Trophoblast cell (in vitro differentiated cells and primary cell): ENCODE results near the gene IL17REL.

Experiments
- DNase-seq, 2 donors: peaks; one replicate each; pipeline ENCODE4 v3.0.0-alpha.2; 2016
- H2AFZ ChIP-seq: 2 replicates; pipeline ENCODE4 v1.6.1; 2013; ENCODE audit warnings: low read length, moderate library complexity, mild to moderate bottlenecking; ENCODE audit not compliant: insufficient read depth, poor library complexity
- H2AK5ac ChIP-seq: 2 replicates; pipeline ENCODE4 v1.6.1; 2013; ENCODE audit warnings: mild to moderate bottlenecking, low read length
- H2BK120ac ChIP-seq: 2 replicates; pipeline ENCODE4 v1.6.1; 2013; ENCODE audit warnings: low read length, mild to moderate bottlenecking, moderate library complexity; ENCODE audit not compliant: insufficient read depth, poor library complexity
- H2BK12ac ChIP-seq: 2 replicates; pipeline ENCODE4 v1.6.1; 2013; ENCODE audit warnings: mild to moderate bottlenecking, low read length, moderate library complexity
- H2BK5ac ChIP-seq: 2 replicates; pipeline ENCODE4 v1.6.1; 2013; ENCODE audit warnings: low read length, low read depth, moderate library complexity, mild to moderate bottlenecking; ENCODE audit not compliant: poor library complexity
- H3K14ac ChIP-seq: 2 replicates; pipeline ENCODE4 v1.6.1; 2013; ENCODE audit warnings: mild to moderate bottlenecking, low read length
- H3K18ac ChIP-seq: 2 replicates; pipeline ENCODE4 v1.6.1; 2013; ENCODE audit warnings: mild to moderate bottlenecking, low read length
- H3K23ac ChIP-seq: 2 replicates; pipeline ENCODE4 v1.6.1; 2013; ENCODE audit warnings: low read length
- H3K27ac ChIP-seq: 2 replicates; pipeline ENCODE4 v1.5.1; 2013; ENCODE audit warnings: low read depth, mild to moderate bottlenecking, inconsistent platforms, low read length, moderate library complexity
- H3K27me3 ChIP-seq: 2 replicates; pipeline ENCODE4 v1.6.1; 2013; ENCODE audit warnings: inconsistent platforms, mild to moderate bottlenecking, low read length, moderate library complexity; ENCODE audit not compliant: insufficient read depth
- H3K36me3 ChIP-seq, 2 experiments: 1 replicate in 1 of 2; 2 replicates in 1 of 2; pipeline ENCODE4 v1.6.1; 2013; ENCODE audit warnings: low read length in 2 of 2, mild to moderate bottlenecking in 2 of 2, moderate library complexity in 1 of 2; ENCODE audit not compliant: insufficient read depth in 2 of 2, control insufficient read depth in 1 of 2
- H3K4ac ChIP-seq: 2 replicates; pipeline ENCODE4 v1.6.1; 2013; ENCODE audit warnings: low read depth, mild to moderate bottlenecking, low read length, moderate library complexity
- H3K4me1 ChIP-seq, 2 experiments: 1 replicate in 1 of 2; 2 replicates in 1 of 2; pipeline ENCODE4 v1.6.1; 2013; ENCODE audit warnings: low read length in 2 of 2, mild to moderate bottlenecking in 2 of 2, moderate library complexity in 1 of 2; ENCODE audit not compliant: insufficient read depth in 2 of 2, control insufficient read depth in 1 of 2
- H3K4me2 ChIP-seq: 2 replicates; pipeline ENCODE4 v1.6.1; 2013; ENCODE audit warnings: inconsistent platforms, mild to moderate bottlenecking, low read length, moderate library complexity
- H3K4me3 ChIP-seq: 2 replicates; pipeline ENCODE4 v1.5.1; 2013; ENCODE audit warnings: mild to moderate bottlenecking, low read depth, low read length, inconsistent platforms
- H3K79me1 ChIP-seq: one replicate; pipeline ENCODE4 v1.6.1; 2013; ENCODE audit warnings: low read length
- H3K79me2 ChIP-seq: 2 replicates; pipeline ENCODE4 v1.6.1; 2013; ENCODE audit warnings: low read length, mild to moderate bottlenecking; ENCODE audit not compliant: control insufficient read depth, insufficient read depth, poor library complexity
- H3K9ac ChIP-seq: 2 replicates; pipeline ENCODE4 v1.6.1; 2013; ENCODE audit warnings: mild to moderate bottlenecking, low read length
- H3K9me3 ChIP-seq: 2 replicates; pipeline ENCODE4 v1.6.1; 2013; ENCODE audit warnings: low read depth, mild to moderate bottlenecking, control low read depth, inconsistent platforms, low read length; ENCODE audit not compliant: insufficient read depth
- H4K12ac ChIP-seq: 2 replicates; pipeline ENCODE4 v1.6.1; 2013; ENCODE audit warnings: low read depth, mild to moderate bottlenecking, low read length, moderate library complexity
- H4K8ac ChIP-seq: 2 replicates; pipeline ENCODE4 v1.6.1; 2013; ENCODE audit warnings: low read depth, mild to moderate bottlenecking, low read length, moderate library complexity
- H4K91ac ChIP-seq: one replicate; pipeline ENCODE4 v1.6.1; 2013; ENCODE audit warnings: low read depth, mild to moderate bottlenecking, low read length, moderate library complexity
- WGBS: extraction: QIAGEN DNeasy Blood & Tissue Kit; methylation state at CpG from one replicate; pipeline ENCODE4 v1.1.7; 2013; ENCODE audit warnings: missing lambda C conversion rate; ENCODE audit not compliant: insufficient read length, insufficient coverage; ENCODE audit errors: extremely low coverage; 5-methylcytosine and 5-hydroxymethylcytosine counted together

The IL17REL gene

GRCh38 chr22:50004918-50005317, 7.6 kb downstream of the IL17REL start:
- Histone ChIP-seq H3K23ac (no peak overlapping the region), H3K14ac (no peak overlapping the region)

GRCh38 chr22:50002791-50003190, 9.8 kb downstream of the IL17REL start:
- no peak overlapping the region for H4K91ac ChIP-seq
- H3K23ac ChIP-seq: no peak overlapping the region
- no peak overlapping the region for H3K4ac ChIP-seq
- H3K27ac ChIP-seq: no peak overlapping the region
- no peak overlapping the region for H3K9ac ChIP-seq
- H3K36me3 ChIP-seq: no peaks in the 10 kb centered on the region
- H2BK120ac ChIP-seq: no peak overlapping the region
- H2AFZ ChIP-seq: no peak overlapping the region
- peaks cover 0 to 3% of the 10 kb centered on the region in 2 experiments for H3K4me1 ChIP-seq
- no peak for DNase-seq
- no peak overlapping the region for H3K14ac ChIP-seq
- H4K8ac ChIP-seq: no peak overlapping the region
- no peaks in the 10 kb centered on the region for H3K79me2 ChIP-seq
- no peak overlapping the region for H2BK12ac ChIP-seq
- no peak overlapping the region for H3K4me2 ChIP-seq
- H4K12ac ChIP-seq: no peak overlapping the region
- WGBS: no CpG with 5 or more reads among the region's 7 CpGs
- no peak overlapping the region for H3K18ac ChIP-seq
- peaks cover 5% of the 10 kb centered on the region for H3K27me3 ChIP-seq
- H2BK5ac ChIP-seq: no peak overlapping the region
- H3K9me3 ChIP-seq: peaks cover 12% of the 10 kb centered on the region
- H3K79me1 ChIP-seq: no peaks in the 10 kb centered on the region
- H2AK5ac ChIP-seq: no peak overlapping the region
- no peak overlapping the region for H3K4me3 ChIP-seq

More at GRCh38 chr22:50004918-50005317, 7.6 kb downstream of the IL17REL start:
- no CpG with 5 or more reads among the region's 4 CpGs for WGBS
- H3K9me3 ChIP-seq: no peaks in the 10 kb centered on the region
- no peak overlapping the region for H2AFZ ChIP-seq
- H3K4me2 ChIP-seq: no peak overlapping the region
- H2BK12ac ChIP-seq: no peak overlapping the region
- no peaks in the 10 kb centered on the region for H3K79me2 ChIP-seq
- no peak overlapping the region for H3K18ac ChIP-seq
- no peaks in the 10 kb centered on the region for H3K36me3 ChIP-seq
- H2BK5ac ChIP-seq: no peak overlapping the region
- peaks cover 3% of the 10 kb centered on the region for H3K27me3 ChIP-seq
- H3K4me1 ChIP-seq: no peaks in the 10 kb centered on the region
- H2AK5ac ChIP-seq: no peak overlapping the region
- no peak overlapping the region for H3K4ac ChIP-seq
- H2BK120ac ChIP-seq: no peak overlapping the region
- no peak overlapping the region for H4K8ac ChIP-seq
- DNase-seq: no peak
- no peak overlapping the region for H3K4me3 ChIP-seq
- no peak overlapping the region for H3K27ac ChIP-seq
- no peak overlapping the region for H4K91ac ChIP-seq
- H3K9ac ChIP-seq: no peak overlapping the region
- no peak overlapping the region for H4K12ac ChIP-seq
- H3K79me1 ChIP-seq: no peaks in the 10 kb centered on the region

DNA sequence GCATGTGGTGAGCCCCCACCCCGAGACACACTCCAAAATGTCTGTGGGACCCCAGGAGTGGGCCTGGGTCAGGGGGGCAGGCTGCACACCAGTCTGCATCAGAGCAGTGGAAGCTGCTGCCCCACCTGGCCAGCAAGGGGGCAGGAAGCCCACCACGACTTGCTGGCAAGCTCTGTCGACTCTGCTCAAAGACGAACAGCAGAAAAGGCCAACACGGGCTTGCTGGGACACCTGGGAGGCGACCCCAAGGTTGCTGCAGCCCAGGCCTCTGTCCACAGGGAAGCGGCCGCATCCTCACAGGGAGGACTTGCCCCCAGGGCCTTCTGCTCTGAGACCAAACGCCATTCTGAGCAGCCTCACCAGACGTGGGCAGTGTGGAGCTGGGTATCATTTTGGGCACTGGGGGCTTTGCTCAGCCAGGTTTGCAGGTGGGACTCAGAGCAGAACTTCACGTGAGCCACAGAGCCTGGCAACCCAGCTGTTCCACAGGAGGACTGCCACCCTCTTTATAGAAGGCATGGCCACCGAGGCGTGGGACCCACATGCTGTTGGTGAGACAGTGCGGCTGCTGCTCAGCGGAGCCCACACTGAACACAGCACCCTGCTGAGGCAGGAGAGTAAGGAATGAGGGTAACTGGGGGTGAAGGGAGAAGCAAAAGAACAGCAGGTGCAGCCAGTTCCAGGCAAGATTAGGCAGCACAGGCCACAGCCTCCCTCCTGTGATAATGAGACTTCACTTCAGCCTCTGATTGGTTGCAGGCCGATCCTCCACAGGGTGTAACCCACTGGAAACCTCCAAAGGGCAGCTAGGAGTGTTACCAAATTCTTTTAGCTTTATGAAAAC, 11.0 kb downstream of the IL17REL start:
- peaks cover 5% of the 10 kb centered on the region for H3K27me3 ChIP-seq
- H3K4me1 ChIP-seq: peaks cover 0 to 3% of the 10 kb centered on the region in 2 experiments
- H3K4me3 ChIP-seq: no peak overlapping the region
- H4K12ac ChIP-seq: no peak overlapping the region
- no peak overlapping the region for H4K8ac ChIP-seq
- no peak overlapping the region for H2BK5ac ChIP-seq
- H2BK120ac ChIP-seq: no peak overlapping the region
- H3K27ac ChIP-seq: no peak overlapping the region
- no peak overlapping the region for H3K18ac ChIP-seq
- no peak overlapping the region for H2BK12ac ChIP-seq
- no CpG with 5 or more reads among the region's 16 CpGs for WGBS
- no peak overlapping the region for H2AFZ ChIP-seq
- no peak overlapping the region for H4K91ac ChIP-seq
- no peak overlapping the region for H3K23ac ChIP-seq
- no peaks in the 10 kb centered on the region for H3K79me1 ChIP-seq
- H3K9me3 ChIP-seq: peaks cover 14% of the 10 kb centered on the region
- H3K9ac ChIP-seq: no peak overlapping the region
- no peak overlapping the region for H3K14ac ChIP-seq
- DNase-seq: no peak
- H3K79me2 ChIP-seq: no peaks in the 10 kb centered on the region
- H3K36me3 ChIP-seq: no peaks in the 10 kb centered on the region
- no peak overlapping the region for H3K4ac ChIP-seq
- H2AK5ac ChIP-seq: no peak overlapping the region
- no peak overlapping the region for H3K4me2 ChIP-seq

DNA sequence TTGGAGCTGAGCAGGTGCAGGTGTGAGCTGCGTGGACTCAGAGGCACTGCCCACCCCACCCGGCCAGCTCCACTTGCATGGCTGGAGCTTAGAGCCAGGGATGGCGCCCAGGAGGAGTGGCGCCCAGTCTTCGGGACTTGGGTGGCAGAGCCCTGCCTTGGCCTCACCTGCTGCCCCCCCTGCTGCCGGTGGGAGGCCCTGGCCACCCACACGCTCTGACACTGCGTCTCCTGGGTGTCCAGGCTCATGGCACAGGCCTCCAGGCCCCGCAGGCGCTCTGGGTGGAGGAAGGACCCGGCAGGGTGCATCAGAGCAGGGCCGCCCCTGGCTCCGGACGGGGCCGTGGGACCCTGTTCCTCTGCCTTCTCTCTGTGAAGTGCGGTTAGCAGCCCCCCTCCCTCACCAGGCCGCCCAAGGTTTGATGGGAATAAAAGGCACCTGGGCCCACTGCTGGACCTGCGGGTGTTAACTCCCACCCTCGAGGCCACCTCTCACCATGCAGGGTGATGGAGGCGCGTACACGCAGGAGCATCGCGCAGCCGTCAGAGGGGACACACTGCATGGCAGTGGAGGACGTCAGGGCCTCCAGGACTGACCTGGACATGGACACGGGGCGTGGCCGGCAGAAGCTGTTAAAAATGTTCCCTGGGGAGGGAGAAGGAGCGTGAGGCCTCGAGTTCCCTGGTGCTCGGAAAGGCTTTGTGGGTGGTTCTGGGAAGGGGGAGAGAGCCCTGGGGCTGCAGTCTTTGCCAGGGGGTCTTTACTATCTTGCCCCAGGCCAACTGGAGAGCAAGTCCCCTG, 11.8 kb downstream of the IL17REL start:
- Histone ChIP-seq H2BK5ac (no peak overlapping the region), H3K23ac (no peak overlapping the region), H2AK5ac (no peak overlapping the region), H3K18ac (no peak overlapping the region), H3K14ac (no peak overlapping the region), H2AFZ (no peak overlapping the region), H3K9ac (no peak overlapping the region), H3K27me3 (peaks cover 5% of the 10 kb centered on the region), H3K79me2 (no peaks in the 10 kb centered on the region), H2BK120ac (no peak overlapping the region), H4K91ac (no peak overlapping the region), H4K8ac (no peak overlapping the region), H3K4me1 (peaks cover 0 to 3% of the 10 kb centered on the region in 2 experiments), H2BK12ac (no peak overlapping the region), H3K79me1 (no peaks in the 10 kb centered on the region), H3K36me3 (no peaks in the 10 kb centered on the region), H3K4ac (no peak overlapping the region), H3K27ac (no peak overlapping the region), H3K4me3 (no peak overlapping the region), H4K12ac (no peak overlapping the region), H3K4me2 (no peak overlapping the region), H3K9me3 (peaks cover 14% of the 10 kb centered on the region)
- no peak for DNase-seq
- no CpG with 5 or more reads among the region's 32 CpGs for WGBS
